GM19467 (cell line): ENCODE measurements around the gene DMBX1.

ENCODE experiments used
- ATAC-seq: cut with Tn5 transposase; IDR thresholded peaks from one replicate; pipeline ENCODE4 v1.9.1; 2021; ENCODE audit warnings: mild to moderate bottlenecking, moderate library complexity; ENCODE audit not compliant: unreplicated experiment

Gene DMBX1

GRCh38 chr1:46458846-46459245 lies 30.8 kb upstream of the DMBX1 start:
- no peak for ATAC-seq

DNA sequence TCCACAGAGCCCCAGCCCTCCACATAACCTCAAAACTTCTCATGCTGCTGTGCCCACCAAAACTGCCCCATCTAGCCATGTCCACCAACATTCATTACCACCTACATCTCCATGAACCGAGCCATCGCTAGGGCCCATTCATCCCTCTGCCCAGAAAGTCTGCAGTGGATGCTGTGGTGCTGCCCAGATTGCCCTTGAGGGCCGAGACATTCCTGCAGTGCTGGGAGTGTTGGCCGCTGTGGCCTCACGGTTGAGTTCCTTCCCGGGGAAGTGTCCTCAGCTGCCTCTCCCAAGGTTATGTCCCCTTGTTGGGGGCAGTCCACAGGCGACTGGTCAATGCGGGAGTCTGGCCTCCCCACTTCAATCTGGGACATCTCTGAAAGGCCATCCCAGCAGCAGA lies 30.3 kb upstream of the DMBX1 start:
- no peak for ATAC-seq

DNA sequence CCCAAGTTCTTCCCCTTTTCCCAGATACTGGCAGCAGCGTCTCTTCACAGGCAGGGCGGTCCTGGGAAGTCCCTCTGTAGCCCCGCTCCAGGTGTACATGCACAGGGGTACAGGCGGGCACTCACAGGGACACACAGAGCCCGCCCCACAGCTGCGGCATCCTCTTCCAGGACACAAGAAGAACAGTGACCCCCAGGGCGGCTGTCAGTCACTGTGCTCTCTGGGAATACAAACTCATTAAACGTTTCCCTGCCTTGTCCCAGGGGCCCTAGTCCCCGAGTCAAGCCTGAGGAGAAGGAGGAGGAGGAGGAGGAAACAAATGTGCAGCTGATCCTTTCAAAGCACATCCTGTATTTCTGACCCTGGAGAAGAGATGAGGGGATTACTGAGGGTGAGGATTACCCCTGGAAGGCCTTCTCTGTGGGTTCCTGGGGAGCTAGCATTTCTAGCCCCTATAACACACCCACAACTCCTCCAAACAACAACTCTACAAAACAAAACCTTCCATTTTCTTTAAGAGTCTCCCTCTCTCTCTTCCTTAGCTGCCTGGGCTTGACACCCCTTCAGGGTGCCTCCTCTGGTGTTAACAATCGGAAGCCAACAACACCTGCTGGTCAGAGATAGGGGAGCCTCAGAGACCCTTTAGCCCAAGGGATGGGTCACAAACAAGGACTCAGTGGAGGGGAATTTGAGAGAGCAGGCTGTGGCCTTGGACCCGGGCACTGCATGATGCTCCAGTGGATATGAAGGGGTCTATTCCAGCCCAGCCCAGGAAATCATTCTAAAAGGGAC lies 28.4 kb upstream of the DMBX1 start:
- ATAC-seq = no peak

- ATAC-seq = no peak
Observed at GRCh38 chr1:46461809-46462448, 27.7 kb upstream of the DMBX1 start.

GRCh38 chr1:46464013-46464548 lies 25.6 kb upstream of the DMBX1 start:
- ATAC-seq = no peak

DNA sequence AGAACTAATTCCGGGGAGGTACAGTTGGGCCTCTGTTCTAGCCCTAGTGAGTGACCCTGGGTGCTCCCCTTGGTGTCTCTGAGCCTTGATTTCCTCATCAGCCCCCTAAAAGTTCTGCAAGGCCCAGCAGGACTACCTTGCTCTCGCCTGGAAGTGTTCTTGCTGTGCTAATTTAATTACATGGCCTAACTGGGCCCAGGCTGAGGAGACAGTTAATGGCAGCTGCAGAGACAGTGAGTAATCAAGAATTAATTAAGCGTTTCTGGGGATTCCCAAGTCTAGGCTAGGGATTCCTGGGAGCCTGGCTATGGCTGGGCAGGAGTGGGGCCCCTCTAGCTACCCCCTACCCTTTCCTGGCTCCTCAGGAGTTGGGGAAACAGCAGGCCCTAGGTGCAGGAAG lies 24.7 kb upstream of the DMBX1 start:
- no peak for ATAC-seq

DNA sequence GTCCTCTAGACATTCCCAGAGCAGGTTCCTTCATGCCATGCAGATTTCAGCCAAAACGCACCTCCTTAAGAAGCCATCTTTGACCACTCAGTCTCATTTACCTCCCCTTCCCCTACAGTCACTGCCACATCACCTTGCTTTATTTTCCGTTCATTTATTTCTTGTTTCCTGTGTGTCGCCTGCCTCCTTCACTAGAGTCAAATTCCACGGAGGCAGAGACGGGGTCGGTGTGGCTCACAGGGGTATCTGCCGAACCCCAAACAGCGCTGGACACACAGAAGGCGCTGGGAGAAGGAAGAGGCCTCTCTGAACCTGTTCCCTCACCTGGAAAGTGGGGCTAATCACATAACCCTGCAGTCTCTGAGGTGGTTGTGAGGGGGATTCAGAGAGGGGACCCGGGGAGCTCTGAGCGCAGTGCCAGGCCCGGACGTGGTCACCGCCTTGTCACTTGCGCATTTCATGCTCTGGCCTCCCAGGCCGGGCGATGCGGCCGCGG lies 23.6 kb upstream of the DMBX1 start:
- no peak for ATAC-seq

- no peak for ATAC-seq
Observed at GRCh38 chr1:46466477-46467182, 23.0 kb upstream of the DMBX1 start.

- no peak for ATAC-seq
Observed at GRCh38 chr1:46467183-46467504, 22.5 kb upstream of the DMBX1 start.

GRCh38 chr1:46469881-46470280 lies 19.8 kb upstream of the DMBX1 start:
- ATAC-seq = no peak

- no peak for ATAC-seq
Observed at GRCh38 chr1:46471848-46472492, 17.7 kb upstream of the DMBX1 start.

GRCh38 chr1:46472498-46473181 lies 17.0 kb upstream of the DMBX1 start:
- ATAC-seq = no peak

DNA sequence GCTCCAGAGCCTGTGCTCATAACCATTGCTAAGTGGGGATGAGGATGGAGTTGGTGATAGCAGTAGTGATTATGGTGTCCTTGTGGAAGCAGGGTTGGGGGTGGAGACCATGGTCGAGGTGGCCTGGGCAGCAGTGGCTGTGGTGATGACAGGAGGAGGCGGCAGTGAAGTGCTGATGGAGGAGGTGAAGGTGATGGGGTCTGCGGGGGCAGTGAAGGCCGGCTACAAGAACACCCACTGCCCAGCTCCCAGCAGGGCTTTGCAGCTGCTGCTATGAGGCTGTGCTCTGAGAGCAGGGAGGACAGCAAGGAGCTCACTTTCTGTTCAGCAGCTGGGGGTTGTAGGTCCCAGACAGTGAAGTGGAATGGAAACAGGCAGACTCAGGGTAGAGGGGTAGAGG lies 15.6 kb upstream of the DMBX1 start:
- ATAC-seq = no peak

DNA sequence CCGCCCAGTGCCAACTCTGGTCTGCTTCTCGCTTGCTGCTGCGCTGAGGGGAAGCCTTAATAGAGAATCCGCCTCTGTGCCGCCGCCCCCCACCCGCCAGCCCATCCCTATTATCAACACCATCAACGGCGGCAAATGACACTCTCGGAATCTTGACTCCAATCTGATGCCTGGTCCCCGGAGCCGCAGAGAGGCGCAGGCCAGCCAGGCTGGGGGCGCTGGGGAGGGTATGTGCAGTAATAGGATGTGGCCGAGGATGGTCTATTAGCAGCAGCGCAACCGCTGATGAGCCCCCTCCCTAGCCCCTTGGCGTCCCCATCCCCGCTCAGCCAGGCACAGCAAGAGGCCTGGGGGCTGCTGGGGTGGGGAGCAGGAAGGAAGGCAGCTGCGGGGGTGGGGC lies 15.1 kb upstream of the DMBX1 start:
- no peak for ATAC-seq

- no peak for ATAC-seq
Observed at GRCh38 chr1:46476673-46477072, 13.0 kb upstream of the DMBX1 start.

DNA sequence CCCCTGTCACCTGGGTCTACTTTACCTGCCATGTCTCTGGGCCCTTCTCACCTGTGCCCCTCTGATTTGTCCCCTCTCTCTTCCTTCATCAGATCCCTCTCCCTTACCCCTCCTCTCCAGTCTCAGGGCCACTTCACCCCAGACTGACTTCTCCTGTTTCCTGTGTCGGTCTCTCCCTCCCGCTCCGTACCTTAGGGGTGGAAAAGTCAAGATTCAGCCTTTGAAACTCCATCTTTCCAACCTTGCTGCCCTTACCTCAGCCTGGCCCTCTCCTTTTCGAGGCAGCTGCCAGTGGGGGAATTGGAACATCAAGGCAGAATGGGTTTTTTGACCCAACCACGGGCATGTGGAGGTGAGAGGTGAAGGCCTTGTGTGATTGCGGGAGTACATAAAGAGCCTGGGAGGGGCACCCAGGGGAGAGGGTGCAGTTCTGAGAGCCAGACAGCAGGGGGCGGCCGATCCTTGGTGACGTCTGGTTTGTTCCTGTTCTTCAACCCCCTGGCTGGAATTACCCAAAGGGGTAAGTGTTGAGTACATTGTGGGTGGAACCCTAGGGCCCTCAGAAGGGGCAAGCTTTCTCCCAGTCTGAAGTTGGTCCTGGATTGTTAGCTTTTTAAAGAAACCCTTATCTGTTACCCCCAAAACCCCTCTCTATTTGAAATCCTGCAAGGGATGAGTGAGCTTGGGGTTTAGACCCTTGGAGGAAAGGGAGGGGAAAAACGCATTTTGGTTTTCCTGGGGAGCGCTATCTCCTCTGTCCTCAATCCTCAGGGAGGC lies 12.3 kb upstream of the DMBX1 start:
- ATAC-seq = no peak

DNA sequence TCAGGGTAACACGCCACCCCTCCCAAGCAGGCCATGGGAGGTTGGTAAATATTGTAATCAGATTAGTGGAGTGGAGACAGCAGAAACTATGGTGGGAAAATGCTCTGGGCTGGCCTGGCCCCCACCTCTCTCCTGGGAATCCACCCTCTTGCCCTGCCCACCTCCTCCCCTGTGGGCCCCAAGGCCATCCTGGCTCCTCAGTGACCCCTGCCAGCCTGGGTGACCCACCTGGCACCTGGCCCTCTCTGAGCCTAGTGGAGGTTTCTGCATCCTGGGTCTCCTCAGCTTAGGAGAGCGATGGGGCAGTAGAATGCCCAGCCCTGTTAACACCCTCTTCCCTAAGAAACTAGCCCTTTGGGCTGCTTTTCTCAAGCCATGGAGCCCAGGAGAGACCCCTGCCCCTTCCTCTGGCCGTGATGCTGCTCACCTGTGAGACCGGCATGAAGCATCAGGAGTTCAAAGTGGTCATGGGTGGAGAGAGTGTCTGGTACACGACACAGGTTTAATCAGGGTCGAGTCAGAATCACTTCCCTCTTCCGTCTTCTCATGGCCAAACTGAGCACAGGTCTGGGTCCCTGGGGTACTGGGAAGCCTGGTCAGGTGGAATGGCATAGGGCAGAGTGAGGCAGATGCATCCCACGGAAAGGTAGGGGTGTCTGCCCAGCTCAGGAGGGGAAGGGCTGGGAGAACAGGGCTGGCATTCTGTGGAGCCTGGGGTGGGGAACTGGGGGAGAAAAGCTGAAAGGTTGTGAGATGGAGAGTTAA lies 10.7 kb upstream of the DMBX1 start:
- no peak for ATAC-seq

- no peak for ATAC-seq
Observed at GRCh38 chr1:46479744-46480350, 9.8 kb upstream of the DMBX1 start.
